H1 (cell line): ENCODE results near the gene FKBP5. TPM values are rescaled to one million over a fixed set of nuclear protein-coding genes. Genes with fewer than 3 reads are reported as not detected.

Source experiments
- polyA plus RNA-seq, 7 experiments: library from polyadenylated mRNA; depleted of rRNA in 3 of 7; stranded (reverse) in 5 of 7; unstranded in 2 of 7; fragments of >200 nt in 5 of 7; fragments of 200-250 nt in 2 of 7; gene quantifications; 1 replicate in 5 of 7; 2 replicates in 1 of 7; 4 replicates in 1 of 7; pipeline versions ENCODE4 v1.2.1 to v1.2.3, GENCODE V29; 2011 to 2013; ENCODE audit warnings: missing spikeins in 2 of 7, mixed read lengths in 2 of 7
- total RNA-seq: library from RNA; stranded (reverse); fragmentation: NEBNext Ultra II Directional; extraction: Animal tissue kit (Norgen Biotek cat#: 25700); gene quantifications from 2 replicates; pipeline ENCODE4 v1.2.1, GENCODE V29; 2021
- TF ChIP-seq, protein P1 (sequence below): fragments of 300-600 bp; sonication (generic); IDR thresholded peaks from 2 replicates; pipeline ENCODE4 v1.7.1; 2012; ENCODE audit warnings: low read length, moderate library complexity, mild to moderate bottlenecking, inconsistent platforms; ENCODE audit not compliant: insufficient replicate concordance

FKBP5 gene
- total and polyA plus RNA-seq, 2 of the 8 experiments (the other 6 are each of a cell fraction or from before 2014, with no cell fraction given), result 14.3 to 40.4 TPM

DNA sequence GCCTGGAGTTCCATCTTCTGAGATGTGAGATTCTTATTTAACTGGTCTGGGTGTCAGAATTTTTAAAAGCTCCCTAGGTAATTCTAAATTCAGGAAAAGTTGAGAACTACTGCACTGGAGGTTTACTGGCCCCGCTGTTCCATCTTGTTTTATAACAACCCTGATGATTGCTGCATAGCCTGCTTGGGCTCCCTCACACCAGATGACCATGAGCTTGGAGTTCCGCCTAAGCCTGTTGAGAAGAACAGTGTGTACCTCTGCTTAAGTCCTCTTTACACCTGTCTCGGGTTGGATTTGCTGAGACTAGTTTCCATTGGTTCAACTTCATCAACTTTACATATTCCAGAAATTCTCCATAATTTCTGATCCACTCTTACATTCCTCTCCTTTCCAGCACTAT, 77.9 kb downstream of the FKBP5 start (continued):
- TF ChIP-seq, protein P1, sequence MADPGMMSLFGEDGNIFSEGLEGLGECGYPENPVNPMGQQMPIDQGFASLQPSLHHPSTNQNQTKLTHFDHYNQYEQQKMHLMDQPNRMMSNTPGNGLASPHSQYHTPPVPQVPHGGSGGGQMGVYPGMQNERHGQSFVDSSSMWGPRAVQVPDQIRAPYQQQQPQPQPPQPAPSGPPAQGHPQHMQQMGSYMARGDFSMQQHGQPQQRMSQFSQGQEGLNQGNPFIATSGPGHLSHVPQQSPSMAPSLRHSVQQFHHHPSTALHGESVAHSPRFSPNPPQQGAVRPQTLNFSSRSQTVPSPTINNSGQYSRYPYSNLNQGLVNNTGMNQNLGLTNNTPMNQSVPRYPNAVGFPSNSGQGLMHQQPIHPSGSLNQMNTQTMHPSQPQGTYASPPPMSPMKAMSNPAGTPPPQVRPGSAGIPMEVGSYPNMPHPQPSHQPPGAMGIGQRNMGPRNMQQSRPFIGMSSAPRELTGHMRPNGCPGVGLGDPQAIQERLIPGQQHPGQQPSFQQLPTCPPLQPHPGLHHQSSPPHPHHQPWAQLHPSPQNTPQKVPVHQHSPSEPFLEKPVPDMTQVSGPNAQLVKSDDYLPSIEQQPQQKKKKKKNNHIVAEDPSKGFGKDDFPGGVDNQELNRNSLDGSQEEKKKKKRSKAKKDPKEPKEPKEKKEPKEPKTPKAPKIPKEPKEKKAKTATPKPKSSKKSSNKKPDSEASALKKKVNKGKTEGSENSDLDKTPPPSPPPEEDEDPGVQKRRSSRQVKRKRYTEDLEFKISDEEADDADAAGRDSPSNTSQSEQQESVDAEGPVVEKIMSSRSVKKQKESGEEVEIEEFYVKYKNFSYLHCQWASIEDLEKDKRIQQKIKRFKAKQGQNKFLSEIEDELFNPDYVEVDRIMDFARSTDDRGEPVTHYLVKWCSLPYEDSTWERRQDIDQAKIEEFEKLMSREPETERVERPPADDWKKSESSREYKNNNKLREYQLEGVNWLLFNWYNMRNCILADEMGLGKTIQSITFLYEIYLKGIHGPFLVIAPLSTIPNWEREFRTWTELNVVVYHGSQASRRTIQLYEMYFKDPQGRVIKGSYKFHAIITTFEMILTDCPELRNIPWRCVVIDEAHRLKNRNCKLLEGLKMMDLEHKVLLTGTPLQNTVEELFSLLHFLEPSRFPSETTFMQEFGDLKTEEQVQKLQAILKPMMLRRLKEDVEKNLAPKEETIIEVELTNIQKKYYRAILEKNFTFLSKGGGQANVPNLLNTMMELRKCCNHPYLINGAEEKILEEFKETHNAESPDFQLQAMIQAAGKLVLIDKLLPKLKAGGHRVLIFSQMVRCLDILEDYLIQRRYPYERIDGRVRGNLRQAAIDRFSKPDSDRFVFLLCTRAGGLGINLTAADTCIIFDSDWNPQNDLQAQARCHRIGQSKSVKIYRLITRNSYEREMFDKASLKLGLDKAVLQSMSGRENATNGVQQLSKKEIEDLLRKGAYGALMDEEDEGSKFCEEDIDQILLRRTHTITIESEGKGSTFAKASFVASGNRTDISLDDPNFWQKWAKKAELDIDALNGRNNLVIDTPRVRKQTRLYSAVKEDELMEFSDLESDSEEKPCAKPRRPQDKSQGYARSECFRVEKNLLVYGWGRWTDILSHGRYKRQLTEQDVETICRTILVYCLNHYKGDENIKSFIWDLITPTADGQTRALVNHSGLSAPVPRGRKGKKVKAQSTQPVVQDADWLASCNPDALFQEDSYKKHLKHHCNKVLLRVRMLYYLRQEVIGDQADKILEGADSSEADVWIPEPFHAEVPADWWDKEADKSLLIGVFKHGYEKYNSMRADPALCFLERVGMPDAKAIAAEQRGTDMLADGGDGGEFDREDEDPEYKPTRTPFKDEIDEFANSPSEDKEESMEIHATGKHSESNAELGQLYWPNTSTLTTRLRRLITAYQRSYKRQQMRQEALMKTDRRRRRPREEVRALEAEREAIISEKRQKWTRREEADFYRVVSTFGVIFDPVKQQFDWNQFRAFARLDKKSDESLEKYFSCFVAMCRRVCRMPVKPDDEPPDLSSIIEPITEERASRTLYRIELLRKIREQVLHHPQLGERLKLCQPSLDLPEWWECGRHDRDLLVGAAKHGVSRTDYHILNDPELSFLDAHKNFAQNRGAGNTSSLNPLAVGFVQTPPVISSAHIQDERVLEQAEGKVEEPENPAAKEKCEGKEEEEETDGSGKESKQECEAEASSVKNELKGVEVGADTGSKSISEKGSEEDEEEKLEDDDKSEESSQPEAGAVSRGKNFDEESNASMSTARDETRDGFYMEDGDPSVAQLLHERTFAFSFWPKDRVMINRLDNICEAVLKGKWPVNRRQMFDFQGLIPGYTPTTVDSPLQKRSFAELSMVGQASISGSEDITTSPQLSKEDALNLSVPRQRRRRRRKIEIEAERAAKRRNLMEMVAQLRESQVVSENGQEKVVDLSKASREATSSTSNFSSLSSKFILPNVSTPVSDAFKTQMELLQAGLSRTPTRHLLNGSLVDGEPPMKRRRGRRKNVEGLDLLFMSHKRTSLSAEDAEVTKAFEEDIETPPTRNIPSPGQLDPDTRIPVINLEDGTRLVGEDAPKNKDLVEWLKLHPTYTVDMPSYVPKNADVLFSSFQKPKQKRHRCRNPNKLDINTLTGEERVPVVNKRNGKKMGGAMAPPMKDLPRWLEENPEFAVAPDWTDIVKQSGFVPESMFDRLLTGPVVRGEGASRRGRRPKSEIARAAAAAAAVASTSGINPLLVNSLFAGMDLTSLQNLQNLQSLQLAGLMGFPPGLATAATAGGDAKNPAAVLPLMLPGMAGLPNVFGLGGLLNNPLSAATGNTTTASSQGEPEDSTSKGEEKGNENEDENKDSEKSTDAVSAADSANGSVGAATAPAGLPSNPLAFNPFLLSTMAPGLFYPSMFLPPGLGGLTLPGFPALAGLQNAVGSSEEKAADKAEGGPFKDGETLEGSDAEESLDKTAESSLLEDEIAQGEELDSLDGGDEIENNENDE, result no peak
